ENCODE data around the gene ADO. TPM values are rescaled to one million over a fixed set of nuclear protein-coding genes. Genes with fewer than 3 reads are reported as not detected.
A peak's percentile ranks its signal among the peaks of the same experiment; 100 is the strongest.
"Not testable (repeated sequence)": the region's sequence is repeated elsewhere in the genome, so short reads cannot be mapped to it uniquely, and the experiment has no call there.

Gene ADO
- polyA plus RNA-seq (ENCODE audit: insufficient read length in 12 of 12) = 10 to 100 TPM in 11 of 12 donors, not detected in 1; 13.1 to 24.5 (median 15.6) TPM
- long read RNA-seq, donor 1, transcript ADO-201 (1 exons, 3,627 nt) = major isoform, 20 of 20 reads
- long read RNA-seq, donor 1, partial matches to known transcripts = 0 of 20 reads
- long read RNA-seq, donor 1, other reads (novel, unspliced or antisense) = 0 of 20 reads
- long read RNA-seq, donor 2, transcript ADO-201 (1 exons, 3,627 nt) = major isoform, 26 of 26 reads
- long read RNA-seq, donor 2, partial matches to known transcripts = 0 of 26 reads
- long read RNA-seq, donor 2, other reads (novel, unspliced or antisense) = 0 of 26 reads
- long read RNA-seq, donor 3, transcript ADO-201 (1 exons, 3,627 nt) = major isoform, 12 of 12 reads
- long read RNA-seq, donor 3, partial matches to known transcripts = 0 of 12 reads
- long read RNA-seq, donor 3, other reads (novel, unspliced or antisense) = 0 of 12 reads
- long read RNA-seq, donor 4, transcript ADO-201 (1 exons, 3,627 nt) = major isoform, 10 of 10 reads
- long read RNA-seq, donor 4, partial matches to known transcripts = 0 of 10 reads
- long read RNA-seq, donor 4, other reads (novel, unspliced or antisense) = 0 of 10 reads
- long read RNA-seq, donor 5 = 0 reads
- long read RNA-seq, donor 6, transcript ADO-201 (1 exons, 3,627 nt) = major isoform, 19 of 19 reads
- long read RNA-seq, donor 6, partial matches to known transcripts = 0 of 19 reads
- long read RNA-seq, donor 6, other reads (novel, unspliced or antisense) = 0 of 19 reads
- long read RNA-seq, donor 7, transcript ADO-201 (1 exons, 3,627 nt) = major isoform, 7 of 7 reads
- long read RNA-seq, donor 7, partial matches to known transcripts = 0 of 7 reads
- long read RNA-seq, donor 7, other reads (novel, unspliced or antisense) = 0 of 7 reads
- long read RNA-seq, donor 8, transcript ADO-201 (1 exons, 3,627 nt) = major isoform, 14 of 14 reads
- long read RNA-seq, donor 8, partial matches to known transcripts = 0 of 14 reads
- long read RNA-seq, donor 8, other reads (novel, unspliced or antisense) = 0 of 14 reads
- long read RNA-seq, donor 9, transcript ADO-201 (1 exons, 3,627 nt) = major isoform, 18 of 18 reads
- long read RNA-seq, donor 9, partial matches to known transcripts = 0 of 18 reads
- long read RNA-seq, donor 9, other reads (novel, unspliced or antisense) = 0 of 18 reads
- long read RNA-seq, donor 10, transcript ADO-201 (1 exons, 3,627 nt) = major isoform, 12 of 12 reads
- long read RNA-seq, donor 10, partial matches to known transcripts = 0 of 12 reads
- long read RNA-seq, donor 10, other reads (novel, unspliced or antisense) = 0 of 12 reads
- long read RNA-seq, donor 11, transcript ADO-201 (1 exons, 3,627 nt) = major isoform, 27 of 27 reads
- long read RNA-seq, donor 11, partial matches to known transcripts = 0 of 27 reads
- long read RNA-seq, donor 11, other reads (novel, unspliced or antisense) = 0 of 27 reads

GRCh38 chr10:62804356-62805230 lies at the start of gene ADO:
TSS of gene ADO (plus strand) at chr10:62804720. CDS start at chr10:62805060, 340 bp downstream.
- DNase-seq = peak; percentile 92

GRCh38 chr10:62754963-62755362 lies 49.6 kb upstream of the ADO start:
- no peak for DNase-seq

- no peak for DNase-seq
These were observed 48.6 kb upstream of the ADO start for GRCh38 chr10:62755662-62756653.

- DNase-seq = no peak
These were observed 44.8 kb upstream of the ADO start for GRCh38 chr10:62759599-62760175.

- no peak for DNase-seq
These were observed 44.1 kb upstream of the ADO start for GRCh38 chr10:62760401-62760800.

- no peak for DNase-seq
These were observed 43.4 kb upstream of the ADO start for GRCh38 chr10:62761115-62761514.

GRCh38 chr10:62763155-62763554 lies 41.4 kb upstream of the ADO start:
- no peak for DNase-seq

GRCh38 chr10:62764011-62764410 lies 40.5 kb upstream of the ADO start:
- no peak for DNase-seq

GRCh38 chr10:62765726-62766125 lies 38.8 kb upstream of the ADO start:
- no peak for DNase-seq

- DNase-seq = no peak
These were observed 38.1 kb upstream of the ADO start for GRCh38 chr10:62766386-62766785.

- DNase-seq = no peak
These were observed 34.8 kb upstream of the ADO start for GRCh38 chr10:62769574-62770242.

- peak; percentile 31 for DNase-seq
These were observed 32.1 kb upstream of the ADO start for GRCh38 chr10:62772186-62772974.

- DNase-seq = no peak
These were observed 26.4 kb upstream of the ADO start for GRCh38 chr10:62778125-62778524.

GRCh38 chr10:62779487-62780248 lies 24.9 kb upstream of the ADO start:
- DNase-seq = no peak

- not testable (repeated sequence) for DNase-seq
These were observed 20.0 kb upstream of the ADO start for GRCh38 chr10:62784537-62784936.

GRCh38 chr10:62788285-62788684 lies 16.2 kb upstream of the ADO start:
- not testable (repeated sequence) for DNase-seq
